H9 (cell line): ENCODE measurements around the gene ZSCAN2. TPM values are rescaled to one million over a fixed set of nuclear protein-coding genes. Genes with fewer than 3 reads are reported as not detected.
A peak's percentile ranks its signal among the peaks of the same experiment; 100 is the strongest.

ENCODE experiments used
- DNase-seq: peaks from one replicate; pipeline ENCODE4 v3.0.0-alpha.2; 2017
- H2AFZ ChIP-seq: one replicate; pipeline ENCODE4 v1.6.1; 2013; ENCODE audit warnings: mild to moderate bottlenecking, low read length, control low read depth, moderate library complexity
- H2AK5ac ChIP-seq: 2 replicates; pipeline ENCODE4 v1.6.1; 2013; ENCODE audit warnings: low read length, control low read depth, mixed read lengths; ENCODE audit not compliant: insufficient read length
- H2BK120ac ChIP-seq: one replicate; pipeline ENCODE4 v1.6.1; 2013; ENCODE audit warnings: low read depth, mild to moderate bottlenecking, low read length, control low read depth, inconsistent platforms; ENCODE audit not compliant: poor library complexity, severe bottlenecking
- H2BK12ac ChIP-seq: 2 replicates; pipeline ENCODE4 v1.6.1; 2013; ENCODE audit warnings: low read length, control low read depth, mixed read lengths, low read depth; ENCODE audit not compliant: insufficient read length
- H2BK15ac ChIP-seq: 2 replicates; pipeline ENCODE4 v1.6.1; 2013; ENCODE audit warnings: low read depth, low read length, control low read depth
- H2BK20ac ChIP-seq: one replicate; pipeline ENCODE4 v1.6.1; 2013; ENCODE audit warnings: low read depth, mild to moderate bottlenecking, low read length, control low read depth, inconsistent platforms; ENCODE audit not compliant: poor library complexity, severe bottlenecking
- H2BK5ac ChIP-seq: 2 replicates; pipeline ENCODE4 v1.6.1; 2013; ENCODE audit warnings: low read length, control low read depth, mixed read lengths; ENCODE audit not compliant: insufficient read length
- H3K14ac ChIP-seq: 2 replicates; pipeline ENCODE4 v1.6.1; 2013; ENCODE audit warnings: low read length, control low read depth; ENCODE audit not compliant: insufficient read depth
- H3K18ac ChIP-seq: 2 replicates; pipeline ENCODE4 v1.6.1; 2013; ENCODE audit warnings: low read depth, mild to moderate bottlenecking, mixed read lengths, low read length, control low read depth; ENCODE audit not compliant: insufficient read length
- H3K23ac ChIP-seq: 2 replicates; pipeline ENCODE4 v1.6.1; 2013; ENCODE audit warnings: low read length, control low read depth, mixed read lengths, low read depth; ENCODE audit not compliant: insufficient read length
- H3K23me2 ChIP-seq: 2 replicates; pipeline ENCODE4 v1.6.1; 2013; ENCODE audit warnings: low read depth, mild to moderate bottlenecking, mixed read lengths, low read length, control low read depth; ENCODE audit not compliant: insufficient read length, poor library complexity, severe bottlenecking
- H3K27ac ChIP-seq: 2 replicates; pipeline ENCODE4 v1.5.1; 2013; ENCODE audit warnings: low read length, control low read depth, mixed read lengths, low read depth; ENCODE audit not compliant: insufficient read length
- H3K27me3 ChIP-seq: 2 replicates; pipeline ENCODE4 v1.6.1; 2013; ENCODE audit warnings: low read length, control low read depth, inconsistent platforms; ENCODE audit not compliant: insufficient read depth
- H3K4ac ChIP-seq: 2 replicates; pipeline ENCODE4 v1.6.1; 2013; ENCODE audit warnings: low read depth, mild to moderate bottlenecking, control low read depth, inconsistent platforms, low read length, moderate library complexity
- H3K4me1 ChIP-seq: 2 replicates; pipeline ENCODE4 v1.6.1; 2013; ENCODE audit warnings: low read length, control low read depth, inconsistent platforms; ENCODE audit not compliant: insufficient read depth
- H3K4me2 ChIP-seq: 2 replicates; pipeline ENCODE4 v1.6.1; 2013; ENCODE audit warnings: low read length, control low read depth, mixed read lengths; ENCODE audit not compliant: insufficient read length, insufficient read depth
- H3K56ac ChIP-seq: 2 replicates; pipeline ENCODE4 v1.6.1; 2013; ENCODE audit warnings: low read depth, mild to moderate bottlenecking, mixed read lengths, low read length, control low read depth; ENCODE audit not compliant: insufficient read length
- H3K79me1 ChIP-seq: 2 replicates; pipeline ENCODE4 v1.6.1; 2013; ENCODE audit warnings: low read depth, mild to moderate bottlenecking, moderate library complexity, low read length, control low read depth, inconsistent platforms; ENCODE audit not compliant: insufficient read depth, poor library complexity, severe bottlenecking
- H3K79me2 ChIP-seq: 2 replicates; pipeline ENCODE4 v1.6.1; 2013; ENCODE audit warnings: low read length, control low read depth, inconsistent platforms; ENCODE audit not compliant: insufficient read depth
- H3K9ac ChIP-seq: 2 replicates; pipeline ENCODE4 v1.6.1; 2013; ENCODE audit warnings: low read length, control low read depth, mixed read lengths; ENCODE audit not compliant: insufficient read length; ENCODE audit errors: extremely low read depth
- H3K9me3 ChIP-seq: one replicate; pipeline ENCODE4 v1.6.1; 2013; ENCODE audit warnings: low read depth, low read length, inconsistent platforms; ENCODE audit not compliant: control insufficient read depth
- H3T11ph ChIP-seq: one replicate; pipeline ENCODE4 v1.6.1; 2013; ENCODE audit warnings: mild to moderate bottlenecking, low read length, control low read depth, inconsistent platforms
- H4K20me1 ChIP-seq: one replicate; pipeline ENCODE4 v1.6.1; 2013; ENCODE audit not compliant: control insufficient read depth, insufficient read length, insufficient read depth
- H4K5ac ChIP-seq: 2 replicates; pipeline ENCODE4 v1.6.1; 2013; ENCODE audit warnings: low read depth, mild to moderate bottlenecking, mixed read lengths, low read length, control low read depth; ENCODE audit not compliant: insufficient read length
- H4K8ac ChIP-seq: replicated peaks from 2 replicates; pipeline ENCODE4 v1.6.1; 2013; ENCODE audit warnings: low read length, control low read depth, mixed read lengths, low read depth; ENCODE audit not compliant: insufficient read length
- H4K91ac ChIP-seq: 2 replicates; pipeline ENCODE4 v1.6.1; 2013; ENCODE audit warnings: low read depth, mild to moderate bottlenecking, moderate library complexity, mixed read lengths, low read length, control low read depth; ENCODE audit not compliant: insufficient read length
- H3K27ac Mint-ChIP-seq, 3 experiments: 2 replicates in 2 of 3; 3 replicates in 1 of 3; pipeline ENCODE4 v1.8.0; 2020 to 2021; ENCODE audit warnings: mixed read lengths in 3 of 3, mild to moderate bottlenecking in 1 of 3, moderate library complexity in 1 of 3
- H3K27me3 Mint-ChIP-seq: 2 replicates; pipeline ENCODE4 v1.8.0; 2021; ENCODE audit warnings: low read depth, mild to moderate bottlenecking, moderate library complexity, mixed read lengths
- H3K36me3 Mint-ChIP-seq, 3 experiments: 2 replicates in 2 of 3; 3 replicates in 1 of 3; pipeline ENCODE4 v1.8.0; 2020 to 2021; ENCODE audit warnings: low read depth in 3 of 3, mixed read lengths in 3 of 3; ENCODE audit not compliant: insufficient read depth in 1 of 3
- H3K4me1 Mint-ChIP-seq, 2 experiments: 2 replicates each; pipeline ENCODE4 v1.8.0; 2020; ENCODE audit warnings: mixed read lengths in 2 of 2
- H3K4me3 Mint-ChIP-seq, 2 experiments: 2 replicates in 1 of 2; 3 replicates in 1 of 2; pipeline ENCODE4 v1.8.0; 2020 to 2021; ENCODE audit warnings: mild to moderate bottlenecking in 2 of 2, mixed read lengths in 2 of 2, moderate library complexity in 1 of 2
- H3K9me3 Mint-ChIP-seq, 2 experiments: 2 replicates in 1 of 2; 3 replicates in 1 of 2; pipeline ENCODE4 v1.8.0; 2020; ENCODE audit warnings: mild to moderate bottlenecking in 2 of 2, mixed read lengths in 2 of 2, moderate library complexity in 1 of 2
- CTCF ChIP-seq: fragments of 200-600 bp; sonication (generic); conservative IDR thresholded peaks from 3 replicates; pipeline ENCODE4 v1.8.0; 2021; ENCODE audit warnings: antibody characterized with exemption, mild to moderate bottlenecking
- WGBS: extraction: QIAGEN DNeasy Blood & Tissue Kit; methylation state at CpG from one replicate; pipeline ENCODE4 v1.1.7; 2013; ENCODE audit warnings: missing lambda C conversion rate, low lambda C conversion rate, mixed read lengths; ENCODE audit not compliant: insufficient read length; ENCODE audit errors: extremely low coverage; 5-methylcytosine and 5-hydroxymethylcytosine counted together
- total RNA-seq: library from RNA; stranded (reverse); gene quantifications from 2 replicates; pipeline ENCODE4 v1.2.1, GENCODE V29; 2021

Gene ZSCAN2
- total RNA-seq, 1 experiment from 2014 or later: 28.4 TPM

GRCh38 chr15:84603630-84604379 lies 3.0 kb downstream of the ZSCAN2 start:
- Mint-ChIP-seq H3K9me3 (no peaks in the 10 kb centered on the region), H3K36me3 (peaks cover 40 to 49% (median 45%) of the 10 kb centered on the region in 3 experiments), H3K4me3 (peak overlapping the region; percentile 73 to 96), H3K27ac (peak overlapping the region; percentile 60 to 97 (median 83)), H3K4me1 (peaks cover 45 to 55% of the 10 kb centered on the region in 2 experiments), H3K27me3 (peaks cover 49% of the 10 kb centered on the region)
- Histone ChIP-seq H4K8ac (no peak overlapping the region), H2BK12ac (no peak overlapping the region), H2BK5ac (no peak overlapping the region), H3K14ac (no peak overlapping the region; the same call in 1 of the 2 replicates), H2BK15ac (no peak overlapping the region), H3K4ac (no peak overlapping the region), H3K23me2 (peaks cover 7% of the 10 kb centered on the region), H3K27me3 (no peaks in the 10 kb centered on the region; the same call in 1 of the 2 replicates), H3K23ac (no peak overlapping the region), H2AFZ (no peak overlapping the region), H4K91ac (no peak overlapping the region), H3K56ac (no peak overlapping the region), H4K20me1 (peaks cover 4% of the 10 kb centered on the region), H3K18ac (no peak overlapping the region), H3K4me2 (peak overlapping the region; percentile 73), H3K79me2 (peaks cover 37% of the 10 kb centered on the region), H3K27ac (peak overlapping the region; percentile 11), H3K9ac (no peak overlapping the region), H2AK5ac (no peak overlapping the region), H3K9me3 (no peaks in the 10 kb centered on the region), H3T11ph (no peak overlapping the region), H2BK20ac (no peak overlapping the region), H2BK120ac (no peak overlapping the region), H4K5ac (no peak overlapping the region), H3K79me1 (no peaks in the 10 kb centered on the region), H3K4me1 (peaks cover 17% of the 10 kb centered on the region)
- TF ChIP-seq CTCF: no peak
- DNase-seq: peak; percentile 66
- WGBS: no CpG with 5 or more reads among the region's 14 CpGs
